Breast epithelium (tissue), 4 donors: ENCODE measurements around the gene AGAP1. TPM values are rescaled to one million over a fixed set of nuclear protein-coding genes. Genes with fewer than 3 reads are reported as not detected.

Experiments used
- DNase-seq, 2 donors: peaks; one replicate each; pipeline ENCODE4 v3.0.0-alpha.2; 2019; ENCODE audit warnings: low spot score in 2 of 2
- H3K27ac ChIP-seq, 2 donors: fragments of 200-600 bp; sonication (generic) in 1 of 2; one replicate each; pipeline ENCODE4 v1.5.1; 2016 to 2019; ENCODE audit warnings: mild to moderate bottlenecking in 1 of 2
- H3K27me3 ChIP-seq, 2 donors: fragments of 200-600 bp; sonication (generic) in 1 of 2; one replicate each; pipeline versions ENCODE4 v1.5.1 to v1.6.0; 2017 to 2019; ENCODE audit warnings: control low read depth in 1 of 2, mild to moderate bottlenecking in 1 of 2
- H3K36me3 ChIP-seq: fragments of 200-600 bp; one replicate; pipeline ENCODE4 v1.5.1; 2019
- H3K4me1 ChIP-seq, 2 donors: fragments of 200-600 bp; sonication (generic); one replicate each; pipeline ENCODE4 v1.5.1; 2016 to 2019; ENCODE audit warnings: control low read depth in 1 of 2
- H3K4me3 ChIP-seq, 3 donors: fragments of 200-600 bp; sonication (generic); 1 replicate in 2 of 3; 2 replicates in 1 of 3; pipeline ENCODE4 v1.5.1; 2016 to 2019; ENCODE audit warnings: mild to moderate bottlenecking in 3 of 3, moderate library complexity in 2 of 3
- H3K9me3 ChIP-seq, 2 donors: fragments of 200-600 bp; sonication (generic) in 1 of 2; one replicate each; pipeline ENCODE4 v1.5.1; 2016 to 2019; ENCODE audit warnings: control low read depth in 1 of 2
- CTCF ChIP-seq, 3 donors: fragments of 450-650 bp; IDR thresholded peaks; one replicate each; pipeline ENCODE4 v1.5.1; 2016 to 2017; ENCODE audit warnings: antibody characterized with exemption in 3 of 3, mild to moderate bottlenecking in 3 of 3, moderate library complexity in 3 of 3
- POLR2A ChIP-seq: fragments of 450-650 bp; IDR thresholded peaks from one replicate; pipeline ENCODE4 v1.6.1; 2016; ENCODE audit warnings: antibody characterized with exemption, mild to moderate bottlenecking, moderate library complexity
- POLR2AphosphoS5 ChIP-seq, 3 donors: sonication (generic); formaldehyde crosslinking; IDR thresholded peaks; one replicate each; pipeline ENCODE4 v1.6.1; 2017; ENCODE audit warnings: antibody characterized with exemption in 3 of 3
- intact Hi-C: fragments of 100-400 bp; cut with DNase I; formaldehyde crosslinking; loops from one replicate; pipeline ENCODE4 v1.15.1; 2023; ENCODE audit warnings: low total_unique reads
- total RNA-seq, 3 donors: library from RNA; depleted of rRNA; stranded (reverse); fragments of >200 nt; gene quantifications; one replicate each; pipeline ENCODE4 v1.1.0, GENCODE V29; 2016

The AGAP1 gene
- total RNA-seq, 3 donors from 2014 or later: 19.7 to 27.1 (median 25.9) TPM

DNA sequence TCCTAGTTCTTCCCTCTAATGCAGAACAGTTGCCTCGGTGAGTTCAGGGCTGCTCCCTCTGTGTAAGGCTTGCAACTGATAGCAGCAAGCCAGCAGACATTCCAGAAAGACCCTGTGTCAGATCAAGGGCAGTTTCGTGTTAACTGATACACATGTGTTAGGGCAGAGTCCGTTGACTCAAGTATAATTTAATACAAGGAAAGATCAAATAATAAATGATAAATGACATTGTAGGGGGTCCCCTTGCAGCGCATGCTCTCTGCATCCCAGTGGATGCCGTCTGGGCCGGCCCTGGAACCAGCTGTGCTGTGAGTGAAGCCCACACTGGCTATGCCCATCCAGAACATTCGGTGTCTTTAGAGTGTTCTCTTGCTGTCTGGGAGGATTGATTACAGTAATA, 180.3 kb downstream of the AGAP1 start:
- no peaks in the 10 kb centered on the region for H3K4me1 ChIP-seq
- H3K27ac ChIP-seq: no peak overlapping the region

DNA sequence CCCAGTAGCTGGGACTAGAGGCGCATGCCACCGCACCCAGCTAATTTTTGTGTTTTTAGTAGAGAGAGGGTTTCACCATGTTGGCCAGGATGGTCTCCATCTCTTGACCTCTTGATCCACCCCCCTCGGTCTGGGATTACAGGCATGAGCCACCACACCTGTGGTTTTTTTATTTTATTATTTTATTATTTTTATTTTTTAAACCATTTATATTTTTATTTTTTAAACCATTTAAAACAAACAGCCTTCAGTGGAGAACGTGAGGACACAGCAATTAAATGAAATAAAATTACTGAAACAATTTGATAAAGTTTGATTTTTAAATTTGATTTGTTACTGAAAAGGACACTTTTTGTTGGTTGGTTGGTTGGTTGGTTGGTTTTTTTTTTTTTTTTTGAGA, 181.0 kb downstream of the AGAP1 start:
- no peak overlapping the region for H3K27ac ChIP-seq
- no peak overlapping the region for H3K4me3 ChIP-seq
- H3K4me1 ChIP-seq: no peaks in the 10 kb centered on the region
- no peaks in the 10 kb centered on the region for H3K36me3 ChIP-seq
- DNase-seq: no peak
- no peaks in the 10 kb centered on the region for H3K27me3 ChIP-seq
- TF ChIP-seq POLR2AphosphoS5 (IDR thresholded peaks at IDR 0.05) (no peak), CTCF (IDR thresholded peaks at IDR 0.05) (no peak), POLR2A (no peak)
- H3K9me3 ChIP-seq: no peaks in the 10 kb centered on the region
- intact Hi-C loops: no loop called here

More for the DNA sequence above, 180.3 kb downstream of the AGAP1 start:
- Histone ChIP-seq H3K9me3 (no peaks in the 10 kb centered on the region), H3K4me3 (no peak overlapping the region), H3K36me3 (no peaks in the 10 kb centered on the region), H3K27me3 (no peaks in the 10 kb centered on the region)
- intact Hi-C loops: no loop called here
- no peak for TF ChIP-seq CTCF (IDR thresholded peaks at IDR 0.05)
- TF ChIP-seq POLR2AphosphoS5 (IDR thresholded peaks at IDR 0.05): no peak
- no peak for TF ChIP-seq POLR2A
- no peak for DNase-seq

GRCh38 chr2:235675678-235676535, 182.1 kb downstream of the AGAP1 start:
- DNase-seq: no peak
- H3K27me3 ChIP-seq: no peaks in the 10 kb centered on the region
- no peaks in the 10 kb centered on the region for H3K4me1 ChIP-seq
- no peaks in the 10 kb centered on the region for H3K9me3 ChIP-seq
- intact Hi-C loops: no loop called here
- TF ChIP-seq CTCF (IDR thresholded peaks at IDR 0.05) (no peak), POLR2A (no peak), POLR2AphosphoS5 (IDR thresholded peaks at IDR 0.05) (no peak)
- H3K36me3 ChIP-seq: no peaks in the 10 kb centered on the region
- H3K27ac ChIP-seq: no peak overlapping the region
- H3K4me3 ChIP-seq: no peak overlapping the region

DNA sequence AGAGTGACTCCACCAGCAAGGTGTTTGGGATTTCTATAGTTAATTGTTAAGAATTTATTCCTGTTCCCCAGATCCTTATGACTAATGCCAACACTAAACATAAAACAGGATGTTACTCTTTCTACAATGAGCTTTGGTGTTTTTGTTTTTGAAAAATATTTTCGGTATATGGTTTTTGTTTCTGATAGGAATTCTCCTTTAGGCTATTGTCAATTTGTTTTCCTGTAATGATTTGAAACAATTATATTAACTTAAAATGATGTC, 182.6 kb downstream of the AGAP1 start:
- DNase-seq: no peak
- no peaks in the 10 kb centered on the region for H3K36me3 ChIP-seq
- H3K27me3 ChIP-seq: no peaks in the 10 kb centered on the region
- no peaks in the 10 kb centered on the region for H3K9me3 ChIP-seq
- H3K27ac ChIP-seq: no peak overlapping the region
- H3K4me3 ChIP-seq: no peak overlapping the region
- no peaks in the 10 kb centered on the region for H3K4me1 ChIP-seq
- intact Hi-C loops: no loop called here
- TF ChIP-seq POLR2A: no peak
- TF ChIP-seq POLR2AphosphoS5 (IDR thresholded peaks at IDR 0.05): no peak
- TF ChIP-seq CTCF (IDR thresholded peaks at IDR 0.05): no peak

- no peak overlapping the region for H3K27ac ChIP-seq
- H3K9me3 ChIP-seq: no peaks in the 10 kb centered on the region
- DNase-seq: no peak
- TF ChIP-seq POLR2AphosphoS5 (IDR thresholded peaks at IDR 0.05) (no peak), CTCF (IDR thresholded peaks at IDR 0.05) (no peak), POLR2A (no peak)
- intact Hi-C loops: no loop called here
- H3K4me3 ChIP-seq: no peak overlapping the region
- no peaks in the 10 kb centered on the region for H3K27me3 ChIP-seq
- no peaks in the 10 kb centered on the region for H3K4me1 ChIP-seq
- H3K36me3 ChIP-seq: no peaks in the 10 kb centered on the region
Measured at GRCh38 chr2:235677276-235677788, 183.5 kb downstream of the AGAP1 start.
